Endodermal cell (in vitro differentiated cells): ENCODE data around the gene CFAP92. TPM values are rescaled to one million over a fixed set of nuclear protein-coding genes. Genes with fewer than 3 reads are reported as not detected.

Source experiments
- DNase-seq: peaks from one replicate; pipeline ENCODE4 v3.0.0-alpha.2; 2017
- H3K27ac ChIP-seq: 2 replicates; pipeline ENCODE4 v1.5.1; 2013; ENCODE audit warnings: mild to moderate bottlenecking, low read depth, low read length, moderate library complexity
- H3K27me3 ChIP-seq: 2 replicates; pipeline ENCODE4 v1.6.1; 2013; ENCODE audit warnings: mild to moderate bottlenecking, low read length, moderate library complexity; ENCODE audit not compliant: insufficient read depth, control insufficient read depth, poor library complexity, severe bottlenecking
- H3K36me3 ChIP-seq: 2 replicates; pipeline ENCODE4 v1.7.0; 2013; ENCODE audit warnings: mild to moderate bottlenecking, low read length, moderate library complexity; ENCODE audit not compliant: control insufficient read depth, insufficient read depth
- H3K4me1 ChIP-seq: one replicate; pipeline ENCODE4 v1.7.0; 2013; ENCODE audit warnings: low read length; ENCODE audit not compliant: control insufficient read depth, insufficient read depth
- H3K4me3 ChIP-seq: 2 replicates; pipeline ENCODE4 v1.5.1; 2013; ENCODE audit warnings: mild to moderate bottlenecking, low read length, moderate library complexity
- H3K9ac ChIP-seq: 2 replicates; pipeline ENCODE4 v1.6.1; 2013; ENCODE audit warnings: mild to moderate bottlenecking, low read length, moderate library complexity; ENCODE audit not compliant: poor library complexity, severe bottlenecking; ENCODE audit errors: extremely low read depth
- H3K9me3 ChIP-seq: 2 replicates; pipeline ENCODE4 v1.6.1; 2013; ENCODE audit warnings: mild to moderate bottlenecking, low read length, moderate library complexity; ENCODE audit not compliant: control insufficient read depth
- H3K27ac Mint-ChIP-seq: 2 replicates; pipeline ENCODE4 v1.8.0; 2020; ENCODE audit warnings: mixed read lengths
- H3K27me3 Mint-ChIP-seq: 2 replicates; pipeline ENCODE4 v1.8.0; 2021; ENCODE audit warnings: mild to moderate bottlenecking, mixed read lengths; ENCODE audit not compliant: insufficient read depth
- H3K36me3 Mint-ChIP-seq: 2 replicates; pipeline ENCODE4 v1.8.0; 2020; ENCODE audit warnings: low read depth, mixed read lengths
- H3K4me1 Mint-ChIP-seq: 2 replicates; pipeline ENCODE4 v1.8.0; 2020; ENCODE audit warnings: mixed read lengths
- H3K4me3 Mint-ChIP-seq: 2 replicates; pipeline ENCODE4 v1.8.0; 2020; ENCODE audit warnings: mild to moderate bottlenecking, moderate library complexity, mixed read lengths
- H3K9me3 Mint-ChIP-seq: 2 replicates; pipeline ENCODE4 v1.8.0; 2020; ENCODE audit warnings: mild to moderate bottlenecking, mixed read lengths
- WGBS, 2 experiments: methylation state at CpG; one replicate each; pipeline versions ENCODE4 v1.1.5 to v1.1.7; 2013; ENCODE audit warnings: missing lambda C conversion rate in 2 of 2, mixed read lengths in 1 of 2; ENCODE audit not compliant: insufficient coverage in 1 of 2, insufficient read length in 1 of 2; 5-methylcytosine and 5-hydroxymethylcytosine counted together
- total RNA-seq, 2 donors: library from RNA; stranded (reverse); fragmentation: NEBNext Ultra II Directional in 1 of 2; extraction: Animal tissue kit (Norgen Biotek cat#: 25700) in 1 of 2; gene quantifications; 2 replicates in 1 of 2; 3 replicates in 1 of 2; pipeline ENCODE4 v1.2.1, GENCODE V29; 2021
- TF ChIP-seq, protein P1 (sequence below): fragments of 200-600 bp; sonication (generic); conservative IDR thresholded peaks from 2 replicates; pipeline ENCODE4 v1.5.0; 2021; ENCODE audit warnings: antibody characterized with exemption, mild to moderate bottlenecking

Gene CFAP92
- total RNA-seq, 2 donors from 2014 or later, result 1.3 to 3.0 TPM

DNA sequence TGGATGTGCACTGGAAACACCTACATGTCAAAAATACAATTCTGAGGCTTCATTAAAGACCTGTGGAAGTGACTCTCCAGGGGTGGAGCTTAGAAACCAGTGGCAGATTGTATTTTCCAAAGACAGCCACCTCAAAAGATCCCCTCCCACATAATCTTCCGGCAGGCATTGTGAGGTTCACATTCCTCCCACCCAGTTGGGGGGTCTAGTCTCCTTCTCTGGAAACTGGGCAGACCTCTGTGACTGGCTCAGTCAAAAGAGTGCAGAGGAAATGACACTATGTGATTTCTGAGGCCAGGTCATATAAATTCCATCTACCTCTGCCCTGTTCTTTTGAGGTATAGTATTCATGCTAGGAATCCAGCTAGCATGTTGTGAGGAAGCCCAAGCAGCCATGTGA, 1.9 kb upstream of the CFAP92 start:
- H3K27ac ChIP-seq, result peak overlapping the region; percentile 52
- H3K4me1 ChIP-seq, result peaks cover 13% of the 10 kb centered on the region
- no peaks in the 10 kb centered on the region for H3K36me3 Mint-ChIP-seq
- no peak overlapping the region for H3K4me3 Mint-ChIP-seq
- H3K4me3 ChIP-seq, result no peak overlapping the region
- TF ChIP-seq, protein P1, sequence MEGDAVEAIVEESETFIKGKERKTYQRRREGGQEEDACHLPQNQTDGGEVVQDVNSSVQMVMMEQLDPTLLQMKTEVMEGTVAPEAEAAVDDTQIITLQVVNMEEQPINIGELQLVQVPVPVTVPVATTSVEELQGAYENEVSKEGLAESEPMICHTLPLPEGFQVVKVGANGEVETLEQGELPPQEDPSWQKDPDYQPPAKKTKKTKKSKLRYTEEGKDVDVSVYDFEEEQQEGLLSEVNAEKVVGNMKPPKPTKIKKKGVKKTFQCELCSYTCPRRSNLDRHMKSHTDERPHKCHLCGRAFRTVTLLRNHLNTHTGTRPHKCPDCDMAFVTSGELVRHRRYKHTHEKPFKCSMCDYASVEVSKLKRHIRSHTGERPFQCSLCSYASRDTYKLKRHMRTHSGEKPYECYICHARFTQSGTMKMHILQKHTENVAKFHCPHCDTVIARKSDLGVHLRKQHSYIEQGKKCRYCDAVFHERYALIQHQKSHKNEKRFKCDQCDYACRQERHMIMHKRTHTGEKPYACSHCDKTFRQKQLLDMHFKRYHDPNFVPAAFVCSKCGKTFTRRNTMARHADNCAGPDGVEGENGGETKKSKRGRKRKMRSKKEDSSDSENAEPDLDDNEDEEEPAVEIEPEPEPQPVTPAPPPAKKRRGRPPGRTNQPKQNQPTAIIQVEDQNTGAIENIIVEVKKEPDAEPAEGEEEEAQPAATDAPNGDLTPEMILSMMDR, result no peak
- peaks cover 90% of the 10 kb centered on the region for H3K27me3 Mint-ChIP-seq
- peaks cover 26% of the 10 kb centered on the region for H3K4me1 Mint-ChIP-seq
- H3K9me3 Mint-ChIP-seq, result no peaks in the 10 kb centered on the region
- H3K27me3 ChIP-seq, result peaks cover 69% of the 10 kb centered on the region
- no peak overlapping the region for H3K27ac Mint-ChIP-seq
- WGBS, 2 experiments, result 81% methylated on average over 1 of the region's 1 CpG; no CpG with 5 or more reads in 1 of the 2 experiments
- no peaks in the 10 kb centered on the region for H3K36me3 ChIP-seq
- DNase-seq, result no peak
- H3K9ac ChIP-seq, result no peak overlapping the region
- H3K9me3 ChIP-seq, result no peaks in the 10 kb centered on the region

DNA sequence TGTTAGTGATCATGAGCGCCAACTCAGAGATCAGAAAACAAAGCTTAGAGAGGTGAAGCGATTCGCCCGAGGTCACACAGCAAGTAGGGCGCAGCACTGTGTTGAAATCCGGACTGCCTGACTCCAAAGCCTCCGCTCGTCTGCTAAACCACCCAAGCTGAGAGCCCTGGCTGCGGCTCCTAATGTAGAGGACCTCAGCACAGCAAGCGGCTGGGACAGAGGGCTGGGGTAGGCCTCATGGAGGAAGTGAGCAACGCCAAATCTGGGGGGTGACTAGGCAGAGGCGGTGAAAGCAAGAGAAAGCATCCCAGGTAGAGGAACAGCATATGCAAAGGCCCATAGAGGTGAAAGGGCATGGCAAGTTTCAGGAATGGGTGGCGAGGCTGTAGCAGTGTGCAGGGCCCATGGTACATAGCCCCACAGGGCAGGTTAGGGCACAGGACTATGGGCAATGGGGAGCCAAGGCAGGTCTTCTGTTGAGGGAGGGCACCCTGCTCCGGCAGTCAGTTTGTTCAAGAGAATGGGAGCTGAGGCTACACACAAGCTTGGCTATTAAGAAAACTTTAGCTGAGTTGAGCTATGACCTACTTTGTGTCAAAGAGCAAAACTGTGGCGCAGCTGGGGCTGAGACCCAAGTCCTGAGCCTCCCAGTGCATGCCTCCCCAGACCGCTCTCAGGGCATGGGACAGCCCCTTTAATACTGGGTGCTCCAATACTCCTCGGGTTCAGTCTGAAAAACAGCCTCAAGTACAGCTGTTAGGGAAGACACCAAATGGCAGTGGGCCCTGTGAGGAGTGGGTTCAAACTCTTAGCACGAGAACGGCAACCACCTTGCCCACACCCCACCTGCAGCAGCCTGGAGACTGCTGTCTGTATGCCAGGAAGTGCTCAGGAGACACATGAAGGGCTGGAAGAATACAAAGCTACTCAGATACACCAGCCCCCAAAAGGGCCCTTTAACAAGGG, 988 bp upstream of the CFAP92 start:
- H3K36me3 Mint-ChIP-seq, result no peaks in the 10 kb centered on the region
- peak; percentile 51 for DNase-seq
- WGBS, 2 experiments, result 89 to 90% methylated on average over 17 to 19 of the region's 19 CpGs
- H3K4me3 Mint-ChIP-seq, result peak overlapping the region; percentile 63
- peaks cover 20% of the 10 kb centered on the region for H3K4me1 Mint-ChIP-seq
- no peak overlapping the region for H3K9ac ChIP-seq
- H3K27me3 ChIP-seq, result peaks cover 60% of the 10 kb centered on the region
- H3K27ac ChIP-seq, result no peak overlapping the region
- H3K9me3 Mint-ChIP-seq, result no peaks in the 10 kb centered on the region
- TF ChIP-seq, protein P1, result no peak
- H3K36me3 ChIP-seq, result no peaks in the 10 kb centered on the region
- H3K9me3 ChIP-seq, result no peaks in the 10 kb centered on the region
- no peak overlapping the region for H3K4me3 ChIP-seq
- no peak overlapping the region for H3K27ac Mint-ChIP-seq
- peaks cover 13% of the 10 kb centered on the region for H3K4me1 ChIP-seq
- H3K27me3 Mint-ChIP-seq, result peaks cover 81% of the 10 kb centered on the region

DNA sequence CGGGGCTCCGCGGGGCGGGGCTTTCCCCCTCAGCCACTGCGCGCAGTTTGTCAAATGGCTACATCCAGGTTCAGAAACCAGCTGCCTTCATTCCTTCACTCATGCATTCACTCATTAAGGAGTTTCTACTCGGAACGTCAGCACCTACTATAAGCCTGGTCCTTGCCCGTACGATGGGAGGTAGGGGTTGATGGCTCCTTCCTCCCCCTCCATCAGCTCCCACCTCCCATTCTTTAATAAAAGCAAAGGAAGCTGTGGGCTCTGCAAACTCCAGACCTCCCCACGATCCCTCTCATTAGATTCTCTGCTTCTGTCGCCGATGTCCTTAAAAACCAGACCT, 267 bp upstream of the CFAP92 start:
- no peak for DNase-seq
- H3K4me1 ChIP-seq, result peaks cover 13% of the 10 kb centered on the region
- Mint-ChIP-seq H3K27me3 (peaks cover 74% of the 10 kb centered on the region), H3K4me1 (peaks cover 20% of the 10 kb centered on the region), H3K4me3 (peak overlapping the region; percentile 63), H3K9me3 (no peaks in the 10 kb centered on the region), H3K27ac (no peak overlapping the region), H3K36me3 (no peaks in the 10 kb centered on the region)
- H3K9ac ChIP-seq, result no peak overlapping the region
- no peak overlapping the region for H3K27ac ChIP-seq
- H3K4me3 ChIP-seq, result no peak overlapping the region
- WGBS, 2 experiments, result 13 to 27% methylated on average over 6 to 13 of the region's 13 CpGs
- H3K9me3 ChIP-seq, result no peaks in the 10 kb centered on the region
- TF ChIP-seq, protein P1, result no peak
- H3K36me3 ChIP-seq, result no peaks in the 10 kb centered on the region
- peaks cover 53% of the 10 kb centered on the region for H3K27me3 ChIP-seq
